ENCODE measurements around the gene ELP2.
"Not testable (repeated sequence)": the region's sequence is repeated elsewhere in the genome, so short reads cannot be mapped to it uniquely, and the experiment has no call there.

ELP2 gene

DNA sequence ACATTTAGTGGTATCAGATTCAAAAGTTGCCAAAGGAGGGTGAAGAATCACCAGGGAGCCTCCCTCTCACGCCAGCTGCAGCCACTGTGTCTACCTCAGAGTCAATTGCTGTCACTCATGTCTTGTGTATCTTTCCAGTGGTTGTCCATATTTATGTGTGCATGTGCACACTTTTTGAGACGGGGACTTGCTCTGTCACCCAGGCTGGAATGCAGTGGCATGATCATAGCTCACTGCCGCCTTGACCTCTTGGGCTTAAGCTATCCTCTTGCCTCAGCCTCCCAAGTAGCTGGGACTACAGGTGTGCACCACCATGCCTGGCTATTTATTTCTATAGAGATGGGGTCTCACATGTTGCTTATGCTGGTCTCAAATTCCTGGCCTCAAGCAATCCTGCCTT is 61.6 kb downstream of the ELP2 start:
- DNase-seq (ENCODE audit: low spot score) = no peak

DNA sequence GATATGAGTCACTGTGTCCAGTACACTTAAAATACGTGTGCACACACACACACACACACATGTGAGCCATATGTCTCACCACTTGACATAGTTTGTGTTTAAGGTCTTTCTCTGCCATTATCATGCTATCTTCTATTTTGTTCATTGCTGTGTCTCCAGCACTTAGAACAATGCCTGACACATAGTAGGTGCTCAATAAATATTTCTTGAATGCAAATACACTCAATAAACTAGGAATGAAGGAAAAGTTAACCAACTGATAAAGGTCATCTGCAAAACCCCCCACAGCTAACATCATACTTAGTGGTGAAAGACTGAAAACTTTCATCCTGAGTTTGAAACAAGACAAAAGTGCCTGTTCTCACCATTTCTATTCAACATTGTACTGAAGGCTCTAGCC is 62.0 kb downstream of the ELP2 start:
- no peak for DNase-seq (ENCODE audit: low spot score)

DNA sequence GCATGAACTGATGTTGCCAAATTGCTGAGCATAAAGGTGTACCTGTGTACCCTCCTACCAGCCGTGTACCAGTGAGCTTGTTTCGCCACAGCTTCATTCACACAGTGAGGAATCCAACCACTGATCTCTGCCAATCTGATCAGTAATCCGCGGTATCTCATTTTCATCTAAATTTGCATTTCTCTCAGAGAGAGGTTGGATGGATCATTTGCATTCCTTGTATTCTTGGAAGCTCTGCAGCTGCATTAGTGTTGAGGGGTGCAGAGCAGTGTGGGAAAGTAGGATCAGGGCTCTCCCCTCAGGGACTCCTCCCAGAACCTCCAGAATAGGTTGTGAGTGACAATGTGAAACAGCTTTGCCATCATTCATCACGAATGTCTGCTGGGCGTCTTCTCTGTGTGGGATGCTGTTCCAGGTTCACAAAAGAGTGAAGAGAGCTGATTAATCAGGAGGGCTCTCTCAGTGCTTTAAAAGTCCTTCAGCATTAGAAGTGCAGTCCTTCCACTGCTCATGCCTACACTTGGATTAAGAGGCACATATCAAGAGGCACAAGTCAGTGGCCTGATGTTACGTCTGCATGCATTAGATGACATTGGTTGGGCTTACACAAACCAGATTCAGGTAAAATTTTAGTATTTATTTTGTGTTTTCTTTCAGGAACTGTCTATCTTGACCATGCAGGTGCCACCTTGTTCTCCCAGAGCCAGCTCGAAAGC is 65.1 kb downstream of the ELP2 start:
- no peak for DNase-seq (ENCODE audit: low spot score)

DNA sequence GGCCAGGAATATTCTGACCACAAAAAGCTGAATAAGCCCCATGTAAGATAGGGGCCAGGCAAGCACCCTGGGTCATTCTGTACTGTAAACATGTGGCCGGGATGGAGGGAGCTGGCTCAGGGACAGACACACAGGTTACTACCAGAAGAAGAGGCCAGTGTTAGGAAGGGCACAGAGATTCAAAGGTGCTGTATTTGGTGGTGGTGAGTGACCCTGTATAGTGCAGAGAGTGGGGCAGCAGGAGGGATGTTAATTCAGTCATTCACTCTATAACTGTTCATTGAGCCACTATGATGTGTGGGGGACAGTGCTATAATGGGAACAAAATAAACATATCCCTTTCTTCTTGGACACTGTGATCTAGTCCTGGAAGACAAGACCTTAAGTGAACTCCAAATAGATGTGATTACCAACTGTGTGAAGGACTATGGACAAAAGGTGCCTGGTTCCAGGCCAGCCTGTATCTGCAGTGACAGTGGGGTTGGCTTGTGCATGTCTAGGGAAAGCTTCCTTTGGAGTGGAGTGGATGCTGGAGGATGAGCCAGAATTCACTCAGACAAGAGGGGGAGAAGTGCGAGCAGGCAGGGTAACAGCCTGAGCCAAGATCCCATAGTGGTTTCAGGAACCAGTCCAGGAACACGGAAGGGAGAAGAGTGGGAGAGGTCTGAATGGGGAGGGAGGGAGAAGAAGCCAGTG is 65.9 kb downstream of the ELP2 start:
- DNase-seq (ENCODE audit: low spot score) = no peak

DNA sequence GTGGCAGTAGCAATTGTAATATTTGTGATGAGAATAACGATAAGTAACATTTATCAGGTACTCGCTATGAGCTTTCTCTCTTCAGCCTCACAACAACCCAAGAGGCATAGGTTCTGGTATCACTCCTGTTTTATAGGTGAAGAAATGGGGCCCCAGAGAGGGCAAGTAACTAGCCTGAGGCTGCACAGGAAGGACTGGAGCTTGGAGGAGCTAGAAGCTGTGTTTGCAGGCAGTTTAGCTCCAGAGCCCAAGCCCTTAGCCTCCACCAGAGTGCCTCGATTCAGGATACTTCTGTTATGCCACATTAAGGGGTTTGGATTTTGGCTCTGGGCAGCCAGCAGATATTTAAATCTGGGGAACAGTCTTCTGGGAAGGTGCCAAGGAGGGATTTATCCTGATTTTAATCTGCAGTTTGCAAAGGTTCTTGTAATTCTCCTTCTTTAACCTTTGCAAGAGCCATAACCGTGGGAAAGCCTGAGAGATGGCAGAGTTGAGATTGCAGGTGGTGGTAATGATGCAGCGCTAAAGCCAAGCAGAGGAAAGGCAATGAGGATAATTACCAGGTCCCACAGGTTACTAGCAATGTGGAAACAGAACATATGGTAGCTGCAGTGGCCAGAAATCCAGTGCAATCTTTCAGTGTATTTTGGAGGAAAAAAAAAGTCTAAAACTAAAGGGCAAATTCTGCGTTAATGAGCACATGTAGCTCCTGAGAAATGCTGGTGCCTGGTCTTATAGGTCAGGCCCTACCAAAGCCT is 66.7 kb downstream of the ELP2 start:
- DNase-seq (ENCODE audit: low spot score) = no peak

DNA sequence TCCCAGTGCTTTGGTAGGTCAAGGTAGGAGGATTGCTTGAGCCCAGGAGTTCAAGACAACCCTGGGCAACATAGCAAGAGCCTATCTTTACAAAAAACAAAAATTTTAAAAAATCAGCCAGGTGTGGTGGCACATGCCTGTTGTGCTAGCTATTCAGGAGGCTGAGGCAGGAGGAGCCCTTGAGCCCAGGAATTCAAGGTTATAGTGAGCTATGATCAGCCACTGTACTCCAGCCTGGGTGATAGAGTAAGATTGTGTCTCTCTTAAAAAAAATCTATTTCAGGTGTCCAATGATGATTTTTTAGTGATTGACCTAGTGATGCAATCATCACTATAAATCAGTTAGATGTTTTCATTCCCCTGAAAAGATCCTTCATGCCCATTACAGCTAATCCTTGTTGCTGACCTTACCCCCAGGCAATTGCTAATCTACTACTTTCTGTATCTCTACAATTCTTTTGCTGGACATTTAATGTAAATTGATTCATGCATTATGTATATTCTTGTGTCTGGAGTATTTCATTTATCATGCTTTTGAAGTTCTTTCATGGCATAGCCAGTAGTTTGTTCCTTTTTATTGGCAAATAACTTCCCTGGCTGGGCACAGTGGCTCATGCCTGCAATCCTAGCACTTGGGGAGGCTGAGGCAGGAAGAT is 67.9 kb downstream of the ELP2 start:
- DNase-seq (ENCODE audit: low spot score) = no peak

DNA sequence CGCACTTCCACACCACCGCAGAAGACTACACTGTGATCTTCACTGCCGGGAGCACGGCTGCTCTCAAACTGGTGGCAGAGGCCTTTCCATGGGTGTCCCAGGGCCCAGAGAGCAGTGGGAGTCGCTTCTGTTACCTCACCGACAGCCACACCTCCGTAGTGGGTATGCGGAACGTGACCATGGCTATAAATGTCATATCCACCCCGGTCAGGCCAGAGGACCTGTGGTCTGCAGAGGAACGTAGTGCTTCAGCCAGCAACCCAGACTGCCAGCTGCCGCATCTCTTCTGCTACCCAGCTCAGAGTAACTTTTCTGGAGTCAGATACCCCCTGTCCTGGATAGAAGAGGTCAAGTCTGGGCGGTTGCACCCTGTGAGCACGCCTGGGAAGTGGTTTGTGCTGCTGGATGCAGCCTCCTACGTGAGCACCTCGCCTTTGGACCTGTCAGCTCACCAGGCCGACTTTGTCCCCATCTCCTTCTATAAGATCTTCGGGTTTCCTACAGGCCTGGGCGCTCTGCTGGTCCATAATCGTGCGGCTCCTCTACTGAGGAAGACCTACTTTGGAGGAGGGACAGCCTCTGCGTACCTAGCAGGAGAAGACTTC is 70.1 kb downstream of the ELP2 start:
- no peak for DNase-seq (ENCODE audit: low spot score)

DNA sequence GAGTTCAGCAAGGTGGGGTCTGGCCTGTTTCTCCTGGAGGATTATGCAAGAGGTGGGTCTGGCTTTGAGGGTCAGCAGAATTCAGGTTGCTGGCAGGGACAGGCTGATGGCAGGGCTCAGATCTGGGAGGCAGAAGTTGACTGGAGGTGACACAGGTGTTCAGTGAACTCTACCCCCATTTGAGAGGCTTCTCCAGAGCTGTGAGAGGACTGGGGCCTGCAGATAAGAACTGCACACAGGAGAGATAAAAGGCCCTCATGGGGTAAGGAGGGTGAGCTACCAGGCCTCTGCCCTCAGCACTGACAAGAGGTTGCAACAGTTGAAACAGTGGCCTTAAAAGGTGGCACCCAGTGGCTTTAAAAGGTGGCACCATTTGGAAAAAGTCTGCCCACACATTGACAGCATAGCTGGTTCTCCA is 70.7 kb downstream of the ELP2 start:
- DNase-seq (ENCODE audit: low spot score) = no peak

DNA sequence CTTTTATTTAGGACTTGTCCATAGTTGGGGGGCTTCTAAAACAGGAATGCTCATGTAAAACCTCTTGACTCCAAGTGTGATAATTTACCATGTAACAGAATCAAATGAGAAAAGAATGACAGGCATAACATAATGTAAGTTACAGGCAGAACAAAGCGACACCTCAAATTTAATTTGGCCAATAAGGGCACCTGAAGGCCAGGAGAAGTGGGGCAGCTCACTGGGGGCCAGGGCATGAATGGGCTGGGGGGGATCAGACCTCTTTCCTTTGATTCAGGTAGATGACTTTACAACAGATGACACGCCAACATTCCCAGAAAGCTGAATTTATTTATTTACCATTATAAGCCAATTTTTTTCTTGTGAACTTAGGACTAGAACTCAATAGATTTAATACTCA is 72.1 kb downstream of the ELP2 start:
- no peak for DNase-seq (ENCODE audit: low spot score)

DNA sequence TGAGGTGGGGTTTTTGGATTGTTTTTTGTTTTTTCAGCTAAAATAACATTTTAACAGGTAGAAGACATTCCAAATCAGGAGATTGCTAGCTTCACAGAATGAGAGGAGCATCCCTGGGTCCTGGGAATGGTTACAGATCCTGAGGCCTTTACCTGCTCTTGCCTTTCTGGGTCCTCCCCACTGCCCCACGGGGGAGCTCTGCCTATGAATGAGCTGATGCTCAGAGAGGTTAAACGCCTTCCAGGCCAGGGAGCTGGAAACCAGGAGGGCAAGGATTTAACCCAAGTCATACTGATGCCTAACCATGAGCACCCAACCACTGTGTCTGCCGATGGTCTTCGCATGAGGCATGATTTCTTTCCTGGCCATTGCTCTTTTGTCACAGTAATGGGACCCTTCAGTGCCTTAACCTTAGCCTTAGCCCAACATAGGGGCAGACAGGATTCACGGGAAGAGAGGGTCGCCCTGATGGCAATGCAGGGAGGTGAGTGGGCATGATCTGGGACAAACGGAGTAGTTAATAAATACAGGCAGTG is 73.7 kb downstream of the ELP2 start:
- DNase-seq (ENCODE audit: low spot score) = no peak

DNA sequence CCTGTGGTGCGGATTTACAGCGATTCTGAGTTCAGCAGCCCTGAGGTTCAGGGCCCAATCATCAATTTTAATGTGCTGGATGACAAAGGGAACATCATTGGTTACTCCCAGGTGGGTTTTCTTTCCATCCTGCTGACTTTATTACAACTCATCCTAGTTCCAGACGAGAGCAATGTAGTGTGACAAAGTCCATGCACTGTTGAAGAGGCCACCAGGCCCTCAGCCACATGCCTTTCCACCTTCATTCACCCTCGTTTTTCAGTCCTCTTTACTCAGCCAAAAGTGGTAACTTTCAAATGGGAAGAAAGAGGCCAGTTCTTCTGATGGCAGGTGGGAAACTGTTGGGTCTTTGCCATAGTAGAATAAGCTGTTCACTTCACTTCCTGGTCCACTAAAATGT is 75.5 kb downstream of the ELP2 start:
- DNase-seq (ENCODE audit: low spot score) = no peak

DNA sequence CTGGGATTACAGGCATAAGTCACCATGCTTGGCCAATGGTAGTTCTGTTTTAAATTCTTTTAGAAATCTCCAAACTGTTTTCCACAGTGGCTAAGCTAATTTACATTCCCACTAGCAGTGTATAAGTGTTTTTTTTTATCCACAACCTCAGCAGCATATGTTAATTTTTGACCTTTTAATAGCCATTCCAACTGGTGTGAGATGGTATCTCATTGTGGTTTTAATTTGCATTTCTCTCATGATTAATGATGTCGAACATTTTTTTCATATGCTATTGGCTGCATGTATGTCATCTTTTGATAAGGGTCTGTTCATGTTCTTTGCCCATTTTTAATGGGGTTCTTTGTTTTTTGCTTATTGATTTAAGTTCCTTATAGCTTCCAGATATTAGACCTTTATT is 77.6 kb downstream of the ELP2 start:
- no peak for DNase-seq (ENCODE audit: low spot score)

DNA sequence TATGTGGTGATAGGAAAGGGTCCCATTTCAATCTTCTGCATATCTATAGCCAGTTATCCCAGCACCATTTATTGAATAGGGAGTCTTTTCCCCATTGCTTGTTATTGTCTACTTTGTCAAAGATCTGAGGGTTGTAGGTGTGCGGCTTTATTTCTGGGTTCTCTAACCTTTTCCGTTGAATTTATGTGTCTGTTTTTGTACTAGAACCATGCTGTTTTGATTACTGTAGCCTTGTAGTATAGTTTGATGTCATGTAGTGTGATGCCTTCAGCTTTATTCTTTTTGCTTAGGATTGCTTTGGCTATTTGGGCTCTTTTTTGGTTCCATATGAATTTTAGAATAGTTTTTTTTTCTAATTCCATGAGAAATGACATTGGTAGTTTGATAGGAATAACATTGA is 78.3 kb downstream of the ELP2 start:
- DNase-seq (ENCODE audit: low spot score) = not testable (repeated sequence)

DNA sequence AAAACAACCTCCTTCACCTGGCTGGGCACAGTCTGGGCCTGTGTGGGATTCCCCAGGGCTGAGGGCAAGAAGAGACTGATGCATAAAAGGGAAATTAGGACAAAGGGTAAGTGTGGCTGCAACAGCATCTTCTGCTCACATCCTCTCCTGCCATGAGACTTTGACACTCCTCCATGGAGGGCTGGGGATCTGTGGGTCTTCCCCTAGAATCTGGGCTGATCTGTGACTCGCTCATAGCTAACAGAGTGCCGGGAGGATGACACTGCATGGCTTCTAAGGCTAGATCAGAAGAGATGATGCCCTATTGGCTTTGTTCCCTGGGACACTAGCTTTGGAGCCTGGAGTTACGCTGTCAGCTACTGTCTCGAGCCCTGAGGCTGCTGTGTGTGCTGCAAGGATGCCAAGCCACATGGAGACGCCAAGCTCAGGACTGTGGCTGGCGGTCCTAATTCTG is 81.9 kb downstream of the ELP2 start:
- peak; percentile 84 for DNase-seq (ENCODE audit: low spot score)

DNA sequence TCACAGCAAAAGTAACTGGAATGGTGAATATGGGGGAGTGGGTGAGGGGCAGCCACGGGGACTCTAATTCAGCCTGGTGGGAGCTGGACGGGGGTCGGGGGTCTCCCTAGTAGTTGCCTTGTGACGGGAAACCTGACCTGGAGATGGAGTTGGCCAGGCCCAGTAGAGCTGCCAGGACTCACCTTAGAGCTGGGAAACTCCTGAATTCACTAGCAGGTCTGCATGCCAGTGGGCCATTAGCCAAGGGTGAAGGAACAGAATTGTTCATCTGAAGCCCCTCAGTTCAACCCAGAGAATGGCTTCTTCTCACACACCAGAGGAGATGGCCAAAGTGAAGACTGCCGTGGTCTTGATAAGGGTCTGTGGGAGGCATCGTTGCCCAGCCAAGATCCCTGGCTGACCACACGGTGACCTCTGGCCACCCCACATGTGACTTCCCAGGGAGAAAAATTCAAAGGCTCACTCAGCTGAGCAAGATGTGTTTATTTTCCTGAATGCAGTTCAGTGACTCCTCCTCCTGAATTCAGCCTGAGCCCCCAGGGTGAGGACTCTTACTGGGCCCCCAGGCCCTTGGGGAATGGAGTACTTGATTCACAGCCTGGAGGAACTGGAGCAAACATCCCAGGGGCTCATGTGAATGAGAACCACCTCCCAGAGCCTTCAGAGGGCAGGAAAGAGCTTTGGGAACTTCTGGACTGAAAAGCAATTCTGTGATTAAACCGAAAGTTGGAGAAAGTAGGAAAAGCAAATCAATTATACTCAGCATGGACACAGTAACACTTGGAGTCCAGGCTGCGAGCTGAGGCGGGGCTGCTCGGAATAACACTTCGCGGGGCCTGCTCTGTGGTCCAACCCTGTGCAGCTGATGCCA is 82.8 kb downstream of the ELP2 start:
- no peak for DNase-seq (ENCODE audit: low spot score)

DNA sequence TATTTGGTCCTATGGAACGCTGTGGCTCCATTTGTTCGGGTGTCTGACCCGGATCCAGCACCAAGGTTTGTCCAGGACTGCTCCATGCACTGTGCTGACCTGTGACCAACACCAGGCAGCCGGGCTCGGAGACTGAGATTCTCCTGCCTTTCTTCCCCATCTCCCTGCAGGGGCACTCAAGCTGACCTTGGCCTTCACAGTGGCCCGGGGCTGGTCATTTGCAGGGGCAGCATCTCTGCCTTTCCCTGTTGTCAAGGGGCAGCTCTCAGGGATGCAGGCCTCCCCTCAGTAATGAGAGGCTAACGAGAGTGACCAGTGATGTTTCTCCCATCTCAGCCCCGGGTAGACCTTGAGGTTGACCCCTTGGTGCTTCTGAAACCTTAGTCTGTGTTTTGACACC is 85.1 kb downstream of the ELP2 start:
- DNase-seq (ENCODE audit: low spot score) = no peak

DNA sequence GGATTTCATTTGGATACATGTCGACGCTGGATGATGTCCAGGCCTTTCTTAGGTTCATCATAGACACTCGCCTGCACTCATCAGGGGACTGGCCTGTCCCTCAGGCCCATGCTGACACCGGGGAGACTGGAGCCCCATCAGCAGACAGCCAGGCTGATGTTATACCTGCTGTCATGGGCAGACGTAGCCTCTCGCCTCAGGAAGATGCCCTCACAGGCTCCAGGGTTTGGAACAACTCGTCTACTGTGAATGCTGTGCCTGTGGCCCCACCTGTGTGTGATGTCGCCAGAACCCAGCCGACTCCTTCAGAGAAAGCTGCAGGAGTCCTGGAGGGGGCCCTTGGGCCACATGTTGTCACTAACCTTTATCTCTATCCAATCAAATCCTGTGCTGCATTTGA is 85.9 kb downstream of the ELP2 start:
- DNase-seq (ENCODE audit: low spot score) = no peak

DNA sequence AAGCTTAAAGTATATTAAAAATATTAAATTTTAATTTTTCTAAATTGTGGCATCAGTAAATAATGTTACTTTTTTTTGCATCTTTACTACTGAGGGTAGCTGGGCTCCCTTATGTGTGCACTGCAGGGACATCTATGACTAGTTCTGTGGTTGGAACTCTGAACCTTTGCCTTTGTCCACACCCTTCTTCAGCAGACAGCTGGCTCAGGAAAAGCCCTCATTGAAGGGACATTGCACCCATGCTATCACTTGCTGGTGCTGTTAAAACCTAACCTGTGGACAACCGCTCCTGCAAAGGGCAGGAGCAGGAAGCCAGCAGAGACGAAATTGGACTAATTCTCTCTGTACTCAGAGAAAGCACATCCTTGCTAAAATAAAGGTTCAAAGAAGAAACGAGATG is 87.6 kb downstream of the ELP2 start:
- DNase-seq (ENCODE audit: low spot score) = no peak

DNA sequence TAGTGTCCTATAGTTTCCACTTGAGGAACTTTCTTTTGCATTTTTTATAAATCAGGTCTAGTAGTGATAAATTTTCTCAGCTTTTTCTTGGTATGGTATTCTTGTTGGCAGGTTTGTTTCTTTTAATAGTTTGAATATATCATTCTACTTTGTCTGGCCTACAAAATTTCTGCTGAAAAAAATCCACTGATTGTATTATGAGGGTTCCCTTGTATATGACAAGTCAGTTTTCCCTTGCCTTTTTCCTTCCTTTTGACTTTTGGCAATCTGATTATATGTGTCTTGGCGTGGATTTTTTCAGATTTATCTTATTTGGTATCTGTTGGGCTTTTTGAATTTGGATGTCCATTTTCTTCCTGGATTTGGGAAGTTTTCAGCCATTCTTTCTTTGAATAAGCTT is 99.5 kb downstream of the ELP2 start:
- no peak for DNase-seq (ENCODE audit: low spot score)
